ENCODE measurements around the gene CERS6. TPM values are rescaled to one million over a fixed set of nuclear protein-coding genes. Genes with fewer than 3 reads are reported as not detected.
"Not testable (repeated sequence)": the region's sequence is repeated elsewhere in the genome, so short reads cannot be mapped to it uniquely, and the experiment has no call there.

CERS6 gene
- total RNA-seq, 4 donors from 2014 or later = 42.3 to 62.1 (median 50.6) TPM

DNA sequence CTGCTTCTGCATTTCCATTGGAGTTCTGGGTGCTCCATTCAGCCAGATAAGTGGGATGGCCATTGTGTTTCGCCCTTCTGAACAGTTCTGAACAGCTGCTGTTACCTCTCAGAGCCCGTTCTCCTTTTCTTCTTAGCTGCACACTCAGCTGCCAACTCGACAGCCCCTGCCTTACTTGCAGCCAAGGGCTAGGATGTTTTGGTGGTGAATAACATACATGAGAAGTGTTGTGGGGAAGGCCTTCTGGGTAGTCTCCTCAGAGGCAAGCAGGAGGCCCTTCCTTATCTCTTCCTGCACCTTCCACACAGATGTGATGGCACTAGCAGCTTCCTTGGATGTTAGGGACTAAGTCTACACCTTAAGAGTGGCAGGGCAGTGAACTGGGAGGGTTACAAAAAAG is 207.9 kb downstream of the CERS6 start:
- H3K36me3 ChIP-seq = no peaks in the 10 kb centered on the region
- peaks cover 0 to 5% (median 0%) of the 10 kb centered on the region in 4 donors for H3K4me1 ChIP-seq
- H3K4me3 ChIP-seq = no peak overlapping the region
- in situ Hi-C loops (cut with MboI; ENCODE audit: low pct_ligation_motif_present in 1 of 4, low pct_unique_long_range_greater_than_20kb in 1 of 4, low sequenced_read_pairs in 3 of 4) = no loop called here
- WGBS, 2 donors (ENCODE audit: low coverage in 1 of 2) = 86% methylated on average over 3 of the region's 3 CpGs; no CpG with 5 or more reads in 1 of the 2 donors
- no peak overlapping the region for H3K27ac ChIP-seq
- no peaks in the 10 kb centered on the region for H3K27me3 ChIP-seq
- no peaks in the 10 kb centered on the region for H3K9me3 ChIP-seq
- no peak for TF ChIP-seq POLR2A (IDR thresholded peaks at IDR 0.05)
- no peak for TF ChIP-seq POLR2AphosphoS5 (IDR thresholded peaks at IDR 0.05)
- TF ChIP-seq, protein P1, sequence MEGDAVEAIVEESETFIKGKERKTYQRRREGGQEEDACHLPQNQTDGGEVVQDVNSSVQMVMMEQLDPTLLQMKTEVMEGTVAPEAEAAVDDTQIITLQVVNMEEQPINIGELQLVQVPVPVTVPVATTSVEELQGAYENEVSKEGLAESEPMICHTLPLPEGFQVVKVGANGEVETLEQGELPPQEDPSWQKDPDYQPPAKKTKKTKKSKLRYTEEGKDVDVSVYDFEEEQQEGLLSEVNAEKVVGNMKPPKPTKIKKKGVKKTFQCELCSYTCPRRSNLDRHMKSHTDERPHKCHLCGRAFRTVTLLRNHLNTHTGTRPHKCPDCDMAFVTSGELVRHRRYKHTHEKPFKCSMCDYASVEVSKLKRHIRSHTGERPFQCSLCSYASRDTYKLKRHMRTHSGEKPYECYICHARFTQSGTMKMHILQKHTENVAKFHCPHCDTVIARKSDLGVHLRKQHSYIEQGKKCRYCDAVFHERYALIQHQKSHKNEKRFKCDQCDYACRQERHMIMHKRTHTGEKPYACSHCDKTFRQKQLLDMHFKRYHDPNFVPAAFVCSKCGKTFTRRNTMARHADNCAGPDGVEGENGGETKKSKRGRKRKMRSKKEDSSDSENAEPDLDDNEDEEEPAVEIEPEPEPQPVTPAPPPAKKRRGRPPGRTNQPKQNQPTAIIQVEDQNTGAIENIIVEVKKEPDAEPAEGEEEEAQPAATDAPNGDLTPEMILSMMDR (IDR thresholded peaks at IDR 0.05) = no peak
- intact Hi-C loops (cut with DNase I; ENCODE audit: low total_unique reads) = no loop called here
- no peak for DNase-seq

DNA sequence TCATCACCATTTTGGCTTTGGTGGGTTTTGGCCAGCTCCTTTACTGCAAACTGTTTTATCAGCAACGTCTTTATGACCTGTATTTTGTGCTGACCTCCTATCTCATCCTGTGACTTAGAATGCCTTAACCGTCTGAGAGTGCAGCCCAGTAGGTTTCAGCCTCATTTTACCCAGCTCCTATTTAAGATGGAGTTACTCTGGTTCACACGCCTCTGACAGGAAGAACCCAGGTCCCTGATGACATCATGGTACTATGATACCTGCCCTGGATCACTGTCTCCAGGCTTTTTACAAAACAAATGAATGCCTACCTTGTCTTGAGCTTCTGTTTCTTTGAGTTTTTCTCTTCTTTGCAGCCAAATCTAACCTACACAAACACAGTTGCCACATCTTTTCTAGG is 208.6 kb downstream of the CERS6 start:
- H3K36me3 ChIP-seq; H3K4me1 ChIP-seq; H3K9me3 ChIP-seq; DNase-seq; intact Hi-C loops (cut with DNase I; ENCODE audit: low total_unique reads); in situ Hi-C loops (cut with MboI; ENCODE audit: low pct_ligation_motif_present in 1 of 4, low pct_unique_long_range_greater_than_20kb in 1 of 4, low sequenced_read_pairs in 3 of 4); H3K4me3 ChIP-seq; H3K27ac ChIP-seq; H3K27me3 ChIP-seq: not testable (repeated sequence)
- 83 to 92% methylated on average over 2 to 3 of the region's 3 CpGs for WGBS, 2 donors (ENCODE audit: low coverage in 1 of 2)

DNA sequence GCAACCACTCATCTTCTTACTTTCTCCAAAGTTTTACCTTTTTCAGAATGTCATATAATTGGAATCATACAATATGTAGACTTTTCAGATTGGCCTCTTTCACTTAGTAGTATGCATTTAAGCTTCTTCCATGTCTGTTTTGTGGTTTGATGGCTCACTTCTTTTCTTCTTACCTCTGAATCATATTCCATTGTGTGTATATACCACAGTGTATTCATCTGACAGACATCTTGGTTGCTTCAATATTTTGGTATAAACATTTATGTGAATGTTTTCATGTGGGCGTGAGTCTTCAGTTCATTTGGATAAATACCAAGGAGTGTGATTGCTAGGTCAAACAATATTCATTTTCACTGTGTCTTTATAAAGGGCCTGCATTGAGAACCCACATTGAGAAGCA is 210.3 kb downstream of the CERS6 start:
- H3K27ac ChIP-seq = no peak overlapping the region
- in situ Hi-C loops (cut with MboI; ENCODE audit: low pct_ligation_motif_present in 1 of 4, low pct_unique_long_range_greater_than_20kb in 1 of 4, low sequenced_read_pairs in 3 of 4) = no loop called here
- H3K4me1 ChIP-seq = peaks cover 0 to 12% (median 0%) of the 10 kb centered on the region in 4 donors
- no peak overlapping the region for H3K4me3 ChIP-seq
- no peaks in the 10 kb centered on the region for H3K27me3 ChIP-seq
- H3K36me3 ChIP-seq = no peaks in the 10 kb centered on the region
- no peaks in the 10 kb centered on the region for H3K9me3 ChIP-seq
- intact Hi-C loops (cut with DNase I; ENCODE audit: low total_unique reads) = no loop called here
- DNase-seq = no peak
- WGBS, 2 donors (ENCODE audit: low coverage in 1 of 2) = 76 to 80% methylated on average over 1 of the region's 1 CpG
- TF ChIP-seq EP300 (IDR thresholded peaks at IDR 0.05; ENCODE audit: low read depth) = no peak
- TF ChIP-seq POLR2A (IDR thresholded peaks at IDR 0.05) = no peak
- TF ChIP-seq, protein P1 (IDR thresholded peaks at IDR 0.05) = no peak
- no peak for TF ChIP-seq POLR2AphosphoS5 (IDR thresholded peaks at IDR 0.05)

DNA sequence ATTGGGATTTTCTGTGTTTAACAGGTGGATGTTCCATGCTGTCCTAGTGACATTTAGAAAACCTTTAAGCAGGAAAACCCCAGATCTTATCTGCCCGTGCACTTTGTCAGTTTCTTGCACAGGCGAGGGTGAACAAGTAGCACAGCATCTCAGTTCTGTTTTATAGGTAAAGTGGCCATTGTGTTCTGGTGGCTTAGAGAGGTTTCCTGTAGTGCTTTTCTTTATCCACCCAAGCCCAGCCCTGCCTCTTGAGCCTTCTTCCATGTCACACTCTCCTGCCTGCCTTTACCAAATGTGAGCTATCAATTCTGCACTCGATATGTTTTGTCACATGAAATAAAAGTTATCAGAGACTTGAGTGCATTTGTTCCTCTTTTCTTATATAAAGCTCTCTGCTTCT is 211.1 kb downstream of the CERS6 start:
- no peak for DNase-seq
- peaks cover 0 to 12% (median 0%) of the 10 kb centered on the region in 4 donors for H3K4me1 ChIP-seq
- H3K4me3 ChIP-seq = no peak overlapping the region
- no peak overlapping the region for H3K27ac ChIP-seq
- H3K9me3 ChIP-seq = no peaks in the 10 kb centered on the region
- H3K27me3 ChIP-seq = no peaks in the 10 kb centered on the region
- TF ChIP-seq EP300 (IDR thresholded peaks at IDR 0.05; ENCODE audit: low read depth) = no peak
- TF ChIP-seq, protein P1 (IDR thresholded peaks at IDR 0.05) = no peak
- TF ChIP-seq POLR2AphosphoS5 (IDR thresholded peaks at IDR 0.05) = no peak
- no peak for TF ChIP-seq POLR2A (IDR thresholded peaks at IDR 0.05)
- intact Hi-C loops (cut with DNase I; ENCODE audit: low total_unique reads) = no loop called here
- no peaks in the 10 kb centered on the region for H3K36me3 ChIP-seq
- WGBS, 2 donors (ENCODE audit: low coverage in 1 of 2) = 80 to 90% methylated on average over 3 of the region's 3 CpGs
- in situ Hi-C loops (cut with MboI; ENCODE audit: low pct_ligation_motif_present in 1 of 4, low pct_unique_long_range_greater_than_20kb in 1 of 4, low sequenced_read_pairs in 3 of 4) = no loop called here

DNA sequence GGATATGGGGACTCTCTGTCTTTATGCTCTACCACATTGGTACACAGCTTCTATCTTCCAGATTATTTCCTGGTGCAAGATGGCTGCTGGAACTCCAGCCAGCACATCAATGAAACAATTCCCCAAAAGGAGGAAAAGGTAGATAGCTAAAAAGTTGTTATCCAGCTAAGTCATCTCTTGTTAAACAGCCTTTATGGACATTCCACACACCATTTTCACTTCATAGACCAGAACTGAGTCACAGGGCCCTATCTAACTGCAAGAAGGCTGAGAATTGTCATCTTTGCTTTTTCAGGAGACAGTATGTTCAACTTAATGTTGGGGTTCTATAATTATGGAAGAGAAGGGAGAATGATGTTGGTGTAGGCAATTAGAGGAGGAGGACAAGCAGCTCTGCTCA is 213.1 kb downstream of the CERS6 start:
- H3K9me3 ChIP-seq = no peaks in the 10 kb centered on the region
- no peaks in the 10 kb centered on the region for H3K27me3 ChIP-seq
- intact Hi-C loops (cut with DNase I; ENCODE audit: low total_unique reads) (no loop called here), in situ Hi-C loops (cut with MboI; ENCODE audit: low pct_ligation_motif_present in 1 of 4, low pct_unique_long_range_greater_than_20kb in 1 of 4, low sequenced_read_pairs in 3 of 4) (no loop called here)
- no peak for DNase-seq
- H3K4me3 ChIP-seq = no peak overlapping the region
- H3K4me1 ChIP-seq = peaks cover 0 to 12% (median 0%) of the 10 kb centered on the region in 4 donors
- no peak overlapping the region for H3K27ac ChIP-seq
- TF ChIP-seq, protein P1 (IDR thresholded peaks at IDR 0.05) = no peak
- TF ChIP-seq POLR2AphosphoS5 (IDR thresholded peaks at IDR 0.05) (no peak), EP300 (IDR thresholded peaks at IDR 0.05; ENCODE audit: low read depth) (no peak), POLR2A (IDR thresholded peaks at IDR 0.05) (no peak)
- no peaks in the 10 kb centered on the region for H3K36me3 ChIP-seq

All from transverse colon (tissue), 4 donors.